MM.1S (cell line): ENCODE data around the gene GCM1.

Experiments used
- DNase-seq: peaks from one replicate; pipeline ENCODE4 v3.0.0-alpha.2; 2015
- H2AFZ ChIP-seq: fragments of 300-600 bp; sonication (generic); 2 replicates; pipeline ENCODE4 v1.6.0; 2016; ENCODE audit warnings: antibody characterized with exemption, low read length
- H3F3A ChIP-seq: fragments of 300-600 bp; sonication (generic); 2 replicates; pipeline ENCODE4 v1.6.1; 2016; ENCODE audit warnings: mild to moderate bottlenecking, antibody characterized with exemption, low read length, moderate library complexity, mixed read lengths; ENCODE audit not compliant: insufficient read depth
- H3K27ac ChIP-seq: fragments of 300-600 bp; sonication (generic); 2 replicates; pipeline ENCODE4 v1.5.1; 2016; ENCODE audit warnings: mild to moderate bottlenecking, low read length
- H3K27me3 ChIP-seq: fragments of 300-600 bp; sonication (generic); replicated peaks from 2 replicates; pipeline ENCODE4 v1.6.0; 2016; ENCODE audit warnings: low read length; ENCODE audit not compliant: insufficient read depth
- H3K36me3 ChIP-seq: fragments of 300-600 bp; sonication (generic); replicated peaks from 2 replicates; pipeline ENCODE4 v1.6.1; 2016; ENCODE audit warnings: mild to moderate bottlenecking, low read length, mixed read lengths; ENCODE audit not compliant: insufficient read depth
- H3K4me1 ChIP-seq: fragments of 300-600 bp; sonication (generic); 2 replicates; pipeline ENCODE4 v1.6.1; 2016; ENCODE audit warnings: low read length, mixed read lengths
- H3K4me2 ChIP-seq: fragments of 300-600 bp; sonication (generic); 2 replicates; pipeline ENCODE4 v1.6.0; 2016; ENCODE audit warnings: low read depth, low read length
- H3K4me3 ChIP-seq: fragments of 300-600 bp; sonication (generic); 2 replicates; pipeline ENCODE4 v1.5.1; 2016; ENCODE audit warnings: low read length, mixed read lengths
- H3K79me2 ChIP-seq: fragments of 300-600 bp; sonication (generic); 2 replicates; pipeline ENCODE4 v1.6.1; 2016; ENCODE audit warnings: mixed run types, low read length, mixed read lengths
- H3K9ac ChIP-seq: fragments of 300-600 bp; sonication (generic); 2 replicates; pipeline ENCODE4 v1.6.1; 2016; ENCODE audit warnings: low read length, mixed read lengths
- H3K9me2 ChIP-seq: fragments of 300-600 bp; sonication (generic); replicated peaks from 2 replicates; pipeline ENCODE4 v1.6.1; 2016; ENCODE audit warnings: mild to moderate bottlenecking, low read length, mixed read lengths; ENCODE audit not compliant: insufficient read depth
- H3K9me3 ChIP-seq: fragments of 300-600 bp; sonication (generic); replicated peaks from 2 replicates; pipeline ENCODE4 v1.6.1; 2016; ENCODE audit warnings: mild to moderate bottlenecking, low read length, mixed read lengths; ENCODE audit not compliant: insufficient read depth
- H4K20me1 ChIP-seq: fragments of 300-600 bp; sonication (generic); 2 replicates; pipeline ENCODE4 v1.6.1; 2016; ENCODE audit warnings: mild to moderate bottlenecking, low read length, moderate library complexity, mixed read lengths; ENCODE audit not compliant: insufficient read depth
- EZH2 ChIP-seq: fragments of 300-600 bp; sonication (generic); optimal IDR thresholded peaks from 2 replicates; pipeline ENCODE3; 2017; ENCODE audit warnings: low read depth, mild to moderate bottlenecking, antibody characterized with exemption, low read length, mixed read lengths
- EZH2phosphoT487 ChIP-seq: fragments of 300-600 bp; sonication (generic); IDR thresholded peaks from 2 replicates; pipeline ENCODE4 v1.6.1; 2018; ENCODE audit warnings: antibody characterized with exemption, low read length
- TF ChIP-seq, protein P1 (sequence below): fragments of 300-600 bp; sonication (generic); IDR thresholded peaks from 2 replicates; pipeline ENCODE4 v1.5.1; 2016; ENCODE audit warnings: antibody characterized with exemption, low read length, mixed read lengths

GCM1 gene, protein sequence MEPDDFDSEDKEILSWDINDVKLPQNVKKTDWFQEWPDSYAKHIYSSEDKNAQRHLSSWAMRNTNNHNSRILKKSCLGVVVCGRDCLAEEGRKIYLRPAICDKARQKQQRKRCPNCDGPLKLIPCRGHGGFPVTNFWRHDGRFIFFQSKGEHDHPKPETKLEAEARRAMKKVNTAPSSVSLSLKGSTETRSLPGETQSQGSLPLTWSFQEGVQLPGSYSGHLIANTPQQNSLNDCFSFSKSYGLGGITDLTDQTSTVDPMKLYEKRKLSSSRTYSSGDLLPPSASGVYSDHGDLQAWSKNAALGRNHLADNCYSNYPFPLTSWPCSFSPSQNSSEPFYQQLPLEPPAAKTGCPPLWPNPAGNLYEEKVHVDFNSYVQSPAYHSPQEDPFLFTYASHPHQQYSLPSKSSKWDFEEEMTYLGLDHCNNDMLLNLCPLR

DNA sequence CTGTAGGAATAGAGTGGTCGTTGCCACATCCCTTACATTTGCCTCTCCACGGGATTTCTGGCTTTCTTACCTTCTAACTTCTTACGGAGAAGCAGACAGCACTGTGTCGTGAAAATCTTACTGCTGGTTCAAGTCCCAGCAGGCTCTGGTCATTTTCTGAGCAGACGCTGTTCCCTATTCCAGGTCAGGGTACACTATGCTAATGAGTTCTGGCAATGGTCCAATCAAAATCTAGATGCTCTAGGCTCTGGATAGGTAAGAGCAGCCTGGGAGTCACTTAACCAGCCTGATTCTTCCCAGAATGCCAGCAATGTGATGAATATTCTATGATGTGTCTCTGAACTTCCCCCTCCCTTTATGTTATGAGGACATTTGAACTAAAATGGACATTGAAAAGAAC lies at the start of gene GCM1:
TSS of gene GCM1 (minus strand) at position 158 of the 400 bp plus-strand sequence. CDS start 3,209 bp downstream, outside the sequence.
- TF ChIP-seq EZH2phosphoT487, result no peak
- no peak for TF ChIP-seq EZH2
- TF ChIP-seq, protein P1, sequence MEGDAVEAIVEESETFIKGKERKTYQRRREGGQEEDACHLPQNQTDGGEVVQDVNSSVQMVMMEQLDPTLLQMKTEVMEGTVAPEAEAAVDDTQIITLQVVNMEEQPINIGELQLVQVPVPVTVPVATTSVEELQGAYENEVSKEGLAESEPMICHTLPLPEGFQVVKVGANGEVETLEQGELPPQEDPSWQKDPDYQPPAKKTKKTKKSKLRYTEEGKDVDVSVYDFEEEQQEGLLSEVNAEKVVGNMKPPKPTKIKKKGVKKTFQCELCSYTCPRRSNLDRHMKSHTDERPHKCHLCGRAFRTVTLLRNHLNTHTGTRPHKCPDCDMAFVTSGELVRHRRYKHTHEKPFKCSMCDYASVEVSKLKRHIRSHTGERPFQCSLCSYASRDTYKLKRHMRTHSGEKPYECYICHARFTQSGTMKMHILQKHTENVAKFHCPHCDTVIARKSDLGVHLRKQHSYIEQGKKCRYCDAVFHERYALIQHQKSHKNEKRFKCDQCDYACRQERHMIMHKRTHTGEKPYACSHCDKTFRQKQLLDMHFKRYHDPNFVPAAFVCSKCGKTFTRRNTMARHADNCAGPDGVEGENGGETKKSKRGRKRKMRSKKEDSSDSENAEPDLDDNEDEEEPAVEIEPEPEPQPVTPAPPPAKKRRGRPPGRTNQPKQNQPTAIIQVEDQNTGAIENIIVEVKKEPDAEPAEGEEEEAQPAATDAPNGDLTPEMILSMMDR, result no peak

DNA sequence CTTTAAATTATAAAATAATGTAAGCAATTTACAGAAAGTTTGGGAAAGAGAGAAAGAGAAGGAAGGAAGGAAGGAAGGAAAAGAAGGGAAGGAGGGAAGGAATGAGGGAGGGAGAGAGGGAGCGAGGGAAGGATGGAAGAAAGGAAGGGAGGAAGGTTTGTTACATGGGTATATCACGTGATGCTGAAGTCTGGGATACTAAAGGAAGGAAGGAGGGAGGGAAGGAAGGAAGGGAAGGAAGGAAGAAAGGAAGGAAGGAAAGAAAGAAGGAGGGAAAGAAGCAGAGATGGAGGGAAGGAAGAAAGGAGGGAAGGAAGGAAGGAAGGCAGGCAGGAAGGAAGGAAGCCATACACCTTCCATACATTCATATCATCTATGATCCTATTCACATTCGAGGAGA lies 48.9 kb upstream of the GCM1 start:
- no peaks in the 10 kb centered on the region for H4K20me1 ChIP-seq
- no peaks in the 10 kb centered on the region for H3K36me3 ChIP-seq
- no peak overlapping the region for H3K4me2 ChIP-seq
- no peak for TF ChIP-seq EZH2
- TF ChIP-seq EZH2phosphoT487, result no peak
- TF ChIP-seq, protein P1, result no peak
- no peaks in the 10 kb centered on the region for H3F3A ChIP-seq
- no peak overlapping the region for H3K27ac ChIP-seq
- H3K9ac ChIP-seq, result no peak overlapping the region
- H3K27me3 ChIP-seq, result no peaks in the 10 kb centered on the region
- no peak overlapping the region for H3K4me3 ChIP-seq
- H2AFZ ChIP-seq, result no peak overlapping the region
- no peaks in the 10 kb centered on the region for H3K79me2 ChIP-seq
- H3K9me3 ChIP-seq, result no peaks in the 10 kb centered on the region
- no peaks in the 10 kb centered on the region for H3K9me2 ChIP-seq
- no peak for DNase-seq
- H3K4me1 ChIP-seq, result peaks cover 14% of the 10 kb centered on the region

More for the DNA sequence above, at the start of gene GCM1:
- Histone ChIP-seq H2AFZ (no peak within 1 kb of the TSS), H3K9me2 (no peaks in the 10 kb centered on the region), H3K27ac (no peak within 1 kb of the TSS), H3K9ac (no peak within 1 kb of the TSS), H3K36me3 (no peaks in the 10 kb centered on the region), H3K4me3 (no peak within 1 kb of the TSS), H3K9me3 (no peaks in the 10 kb centered on the region), H3F3A (no peaks in the 10 kb centered on the region), H3K27me3 (no peaks in the 10 kb centered on the region), H3K4me2 (no peak within 1 kb of the TSS), H4K20me1 (no peaks in the 10 kb centered on the region), H3K79me2 (no peaks in the 10 kb centered on the region), H3K4me1 (no peaks in the 10 kb centered on the region)
- DNase-seq, result no peak

DNA sequence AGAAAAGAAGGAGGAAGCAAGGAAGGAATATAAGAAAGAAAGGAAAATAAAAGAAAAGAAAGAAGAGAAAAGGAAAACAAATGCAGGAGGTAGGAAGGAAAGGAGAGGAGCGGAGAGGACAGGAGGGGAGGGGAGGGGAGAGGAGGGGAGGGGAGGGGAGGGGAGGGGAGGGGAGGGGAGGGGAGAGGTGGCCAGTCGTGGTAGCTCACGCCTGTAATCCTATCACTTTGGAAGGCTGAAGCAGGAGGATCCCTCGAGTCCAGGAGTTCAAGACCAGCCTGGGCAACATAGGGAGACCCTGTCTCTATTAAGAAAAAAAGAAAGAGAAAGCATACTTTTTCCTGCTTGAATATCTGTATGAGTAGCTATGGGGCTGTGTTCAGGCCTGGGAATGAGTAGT lies 46.4 kb upstream of the GCM1 start:
- H3F3A ChIP-seq, result no peaks in the 10 kb centered on the region
- no peaks in the 10 kb centered on the region for H3K27me3 ChIP-seq
- no peak for DNase-seq
- no peaks in the 10 kb centered on the region for H3K79me2 ChIP-seq
- H3K27ac ChIP-seq, result no peak overlapping the region
- H3K36me3 ChIP-seq, result no peaks in the 10 kb centered on the region
- no peak overlapping the region for H2AFZ ChIP-seq
- H3K9me3 ChIP-seq, result no peaks in the 10 kb centered on the region
- H3K4me2 ChIP-seq, result no peak overlapping the region
- no peak overlapping the region for H3K4me3 ChIP-seq
- H3K9ac ChIP-seq, result no peak overlapping the region
- no peak for TF ChIP-seq EZH2
- TF ChIP-seq, protein P1, result no peak
- TF ChIP-seq EZH2phosphoT487, result no peak
- H3K4me1 ChIP-seq, result peaks cover 7% of the 10 kb centered on the region
- H4K20me1 ChIP-seq, result no peaks in the 10 kb centered on the region
- no peaks in the 10 kb centered on the region for H3K9me2 ChIP-seq
